HepG2 (cell line): Measurements from ENCODE around the gene MROH2A. TPM values are rescaled to one million over a fixed set of nuclear protein-coding genes. Genes with fewer than 3 reads are reported as not detected.
A peak's percentile ranks its signal among the peaks of the same experiment; 100 is the strongest.

Source experiments
- EED ChIP-seq: sonication (generic); formaldehyde crosslinking; IDR thresholded peaks from 2 replicates; pipeline ENCODE4 v1.5.0; 2020; ENCODE audit warnings: mild to moderate bottlenecking, missing genetic modification reagents
- HOXA5 ChIP-seq: sonication (generic); formaldehyde crosslinking; IDR thresholded peaks from 2 replicates; pipeline ENCODE4 v1.4.0; 2020; ENCODE audit warnings: missing genetic modification reagents
- IRF2 ChIP-seq: IDR thresholded peaks from 2 replicates; pipeline ENCODE4 v1.6.1; 2018; ENCODE audit warnings: missing genetic modification reagents, missing compliant biosample characterization
- NONO ChIP-seq, 2 experiments: fragments of 450-650 bp in 1 of 2; sonication (generic) in 1 of 2; formaldehyde crosslinking in 1 of 2; IDR thresholded peaks in 1 of 2; conservative IDR thresholded peaks in 1 of 2; 2 replicates each; pipeline versions ENCODE4 v1.6.1 to v1.8.0; 2017 to 2022; ENCODE audit warnings: mild to moderate bottlenecking in 1 of 2, missing genetic modification reagents in 1 of 2, moderate library complexity in 1 of 2
- RAD51 ChIP-seq: fragments of 450-650 bp; IDR thresholded peaks from 2 replicates; pipeline ENCODE4 v1.6.1; 2016; ENCODE audit warnings: borderline replicate concordance
- ZBTB46 ChIP-seq: sonication (generic); formaldehyde crosslinking; IDR thresholded peaks from 2 replicates; pipeline ENCODE4 v1.4.0; 2020; ENCODE audit warnings: mild to moderate bottlenecking, missing genetic modification reagents, borderline replicate concordance
- ZKSCAN1 ChIP-seq: fragments of 150-350 bp; IDR thresholded peaks from 2 replicates; pipeline ENCODE4 v1.6.1; 2014; ENCODE audit warnings: low read length
- ZMAT5 ChIP-seq: sonication (generic); formaldehyde crosslinking; IDR thresholded peaks from 2 replicates; pipeline ENCODE4 v1.5.0; 2020; ENCODE audit warnings: mild to moderate bottlenecking, low read depth, missing genetic modification reagents, borderline replicate concordance
- ZNF263 ChIP-seq: sonication (generic); formaldehyde crosslinking; IDR thresholded peaks from 2 replicates; pipeline ENCODE4 v1.4.0; 2020; ENCODE audit warnings: missing genetic modification reagents
- ZNF280B ChIP-seq: sonication (generic); formaldehyde crosslinking; IDR thresholded peaks from 2 replicates; pipeline ENCODE4 v1.5.0; 2020; ENCODE audit warnings: missing genetic modification reagents, mild to moderate bottlenecking, borderline replicate concordance
- ZNF335 ChIP-seq: sonication (generic); formaldehyde crosslinking; IDR thresholded peaks from 2 replicates; pipeline ENCODE4 v1.4.0; 2020; ENCODE audit warnings: missing genetic modification reagents
- ZNF468 ChIP-seq: sonication (generic); formaldehyde crosslinking; IDR thresholded peaks from 2 replicates; pipeline ENCODE4 v1.8.0; 2022; ENCODE audit warnings: mild to moderate bottlenecking, moderate library complexity, missing genetic modification reagents
- ZNF790 ChIP-seq: sonication (generic); formaldehyde crosslinking; IDR thresholded peaks from 2 replicates; pipeline ENCODE4 v1.8.0; 2022; ENCODE audit warnings: missing genetic modification reagents, mild to moderate bottlenecking, borderline replicate concordance
- polyA plus RNA-seq, 8 experiments: library from polyadenylated mRNA; depleted of rRNA in 3 of 8; stranded (reverse) in 7 of 8; unstranded in 1 of 8; fragments of >200 nt; fragmentation: Illumina TruSeq in 4 of 8; extraction: Trizol in 4 of 8; gene quantifications; 2 replicates each; pipeline versions ENCODE4 v1.2.1 to v1.2.3, GENCODE V29; 2011 to 2016; ENCODE audit warnings: low read depth in 4 of 8, missing spikeins in 1 of 8, mixed read lengths in 1 of 8; ENCODE audit not compliant: insufficient read depth in 1 of 8
- total RNA-seq, 5 experiments: library from RNA; depleted of rRNA; stranded (reverse); fragments of >200 nt; fragmentation: Illumina TruSeq; extraction: Trizol; gene quantifications; 2 replicates each; pipeline ENCODE4 v1.2.3, GENCODE V29; 2016; ENCODE audit warnings: low read depth in 1 of 5
- TF ChIP-seq, protein P1 (sequence below): sonication (generic); formaldehyde crosslinking; IDR thresholded peaks from 2 replicates; pipeline ENCODE4 v1.5.1; 2020; ENCODE audit warnings: missing genetic modification reagents, mild to moderate bottlenecking, borderline replicate concordance
- TF ChIP-seq, protein P2 (sequence below): sonication (generic); formaldehyde crosslinking; IDR thresholded peaks from 2 replicates; pipeline ENCODE4 v1.5.0; 2020; ENCODE audit warnings: mild to moderate bottlenecking, missing genetic modification reagents
- TF ChIP-seq, protein P3 (sequence below): IDR thresholded peaks from 2 replicates; pipeline ENCODE4 v1.6.1; 2012; ENCODE audit warnings: low read depth, low read length, improper control_type of control experiment

The MROH2A gene
- total and polyA plus RNA-seq, 2 of the 13 experiments (the other 11 are each of a cell fraction or from before 2014, with no cell fraction given): 0.03 to 0.04 TPM

GRCh38 chr2:233832869-233833311, 54.8 kb downstream of the MROH2A start (continued):
- TF ChIP-seq, protein P1, sequence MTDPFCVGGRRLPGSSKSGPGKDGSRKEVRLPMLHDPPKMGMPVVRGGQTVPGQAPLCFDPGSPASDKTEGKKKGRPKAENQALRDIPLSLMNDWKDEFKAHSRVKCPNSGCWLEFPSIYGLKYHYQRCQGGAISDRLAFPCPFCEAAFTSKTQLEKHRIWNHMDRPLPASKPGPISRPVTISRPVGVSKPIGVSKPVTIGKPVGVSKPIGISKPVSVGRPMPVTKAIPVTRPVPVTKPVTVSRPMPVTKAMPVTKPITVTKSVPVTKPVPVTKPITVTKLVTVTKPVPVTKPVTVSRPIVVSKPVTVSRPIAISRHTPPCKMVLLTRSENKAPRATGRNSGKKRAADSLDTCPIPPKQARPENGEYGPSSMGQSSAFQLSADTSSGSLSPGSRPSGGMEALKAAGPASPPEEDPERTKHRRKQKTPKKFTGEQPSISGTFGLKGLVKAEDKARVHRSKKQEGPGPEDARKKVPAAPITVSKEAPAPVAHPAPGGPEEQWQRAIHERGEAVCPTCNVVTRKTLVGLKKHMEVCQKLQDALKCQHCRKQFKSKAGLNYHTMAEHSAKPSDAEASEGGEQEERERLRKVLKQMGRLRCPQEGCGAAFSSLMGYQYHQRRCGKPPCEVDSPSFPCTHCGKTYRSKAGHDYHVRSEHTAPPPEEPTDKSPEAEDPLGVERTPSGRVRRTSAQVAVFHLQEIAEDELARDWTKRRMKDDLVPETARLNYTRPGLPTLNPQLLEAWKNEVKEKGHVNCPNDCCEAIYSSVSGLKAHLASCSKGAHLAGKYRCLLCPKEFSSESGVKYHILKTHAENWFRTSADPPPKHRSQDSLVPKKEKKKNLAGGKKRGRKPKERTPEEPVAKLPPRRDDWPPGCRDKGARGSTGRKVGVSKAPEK (CRISPR knock-in tag): no peak
- TF ChIP-seq ZNF790 (CRISPR knock-in tag) (no peak), ZNF335 (CRISPR knock-in tag) (no peak), ZNF468 (no peak), HOXA5 (CRISPR knock-in tag) (no peak), ZBTB46 (CRISPR knock-in tag) (no peak), ZNF263 (CRISPR knock-in tag) (no peak), ZMAT5 (CRISPR knock-in tag) (no peak), NONO (IDR thresholded peaks at IDR 0.05) (no peak), NONO (CRISPR knock-in tag; conservative IDR thresholded peaks at IDR 0.05) (0 out of 2 replicates have a peak, but pooled peaks have one; percentile 25), IRF2 (CRISPR knock-in tag) (no peak), EED (CRISPR knock-in tag) (no peak), ZKSCAN1 (no peak), RAD51 (no peak), ZNF280B (CRISPR knock-in tag) (no peak; the same call in 1 of the 2 replicates)
- TF ChIP-seq, protein P2, sequence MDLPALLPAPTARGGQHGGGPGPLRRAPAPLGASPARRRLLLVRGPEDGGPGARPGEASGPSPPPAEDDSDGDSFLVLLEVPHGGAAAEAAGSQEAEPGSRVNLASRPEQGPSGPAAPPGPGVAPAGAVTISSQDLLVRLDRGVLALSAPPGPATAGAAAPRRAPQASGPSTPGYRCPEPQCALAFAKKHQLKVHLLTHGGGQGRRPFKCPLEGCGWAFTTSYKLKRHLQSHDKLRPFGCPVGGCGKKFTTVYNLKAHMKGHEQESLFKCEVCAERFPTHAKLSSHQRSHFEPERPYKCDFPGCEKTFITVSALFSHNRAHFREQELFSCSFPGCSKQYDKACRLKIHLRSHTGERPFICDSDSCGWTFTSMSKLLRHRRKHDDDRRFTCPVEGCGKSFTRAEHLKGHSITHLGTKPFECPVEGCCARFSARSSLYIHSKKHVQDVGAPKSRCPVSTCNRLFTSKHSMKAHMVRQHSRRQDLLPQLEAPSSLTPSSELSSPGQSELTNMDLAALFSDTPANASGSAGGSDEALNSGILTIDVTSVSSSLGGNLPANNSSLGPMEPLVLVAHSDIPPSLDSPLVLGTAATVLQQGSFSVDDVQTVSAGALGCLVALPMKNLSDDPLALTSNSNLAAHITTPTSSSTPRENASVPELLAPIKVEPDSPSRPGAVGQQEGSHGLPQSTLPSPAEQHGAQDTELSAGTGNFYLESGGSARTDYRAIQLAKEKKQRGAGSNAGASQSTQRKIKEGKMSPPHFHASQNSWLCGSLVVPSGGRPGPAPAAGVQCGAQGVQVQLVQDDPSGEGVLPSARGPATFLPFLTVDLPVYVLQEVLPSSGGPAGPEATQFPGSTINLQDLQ (CRISPR knock-in tag): no peak
- TF ChIP-seq, protein P3, sequence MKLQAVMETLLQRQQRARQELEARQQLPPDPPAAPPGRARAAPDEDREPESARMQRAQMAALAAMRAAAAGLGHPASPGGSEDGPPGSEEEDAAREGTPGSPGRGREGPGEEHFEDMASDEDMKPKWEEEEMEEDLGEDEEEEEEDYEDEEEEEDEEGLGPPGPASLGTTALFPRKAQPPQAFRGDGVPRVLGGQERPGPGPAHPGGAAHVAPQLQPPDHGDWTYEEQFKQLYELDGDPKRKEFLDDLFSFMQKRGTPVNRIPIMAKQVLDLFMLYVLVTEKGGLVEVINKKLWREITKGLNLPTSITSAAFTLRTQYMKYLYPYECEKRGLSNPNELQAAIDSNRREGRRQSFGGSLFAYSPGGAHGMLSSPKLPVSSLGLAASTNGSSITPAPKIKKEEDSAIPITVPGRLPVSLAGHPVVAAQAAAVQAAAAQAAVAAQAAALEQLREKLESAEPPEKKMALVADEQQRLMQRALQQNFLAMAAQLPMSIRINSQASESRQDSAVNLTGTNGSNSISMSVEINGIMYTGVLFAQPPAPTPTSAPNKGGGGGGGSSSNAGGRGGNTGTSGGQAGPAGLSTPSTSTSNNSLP: no peak
